CD14-positive monocyte (primary cell): ENCODE data around the gene BUB3. TPM values are rescaled to one million over a fixed set of nuclear protein-coding genes. Genes with fewer than 3 reads are reported as not detected.

Experiments used
- DNase-seq, 3 donors: peaks; one replicate each; pipeline ENCODE4 v3.0.0-alpha.2; 2011 to 2022
- H2AFZ ChIP-seq: 2 replicates; pipeline ENCODE4 v1.6.0; 2012; ENCODE audit warnings: mild to moderate bottlenecking, low read depth, low read length, inconsistent platforms; ENCODE audit not compliant: insufficient read depth, poor library complexity, severe bottlenecking
- H3K27ac ChIP-seq, 2 donors: 1 replicate in 1 of 2; 2 replicates in 1 of 2; pipeline ENCODE4 v1.5.1; 2012 to 2013; ENCODE audit warnings: low read length in 2 of 2, control low read depth in 1 of 2, inconsistent platforms in 1 of 2, low read depth in 1 of 2, mild to moderate bottlenecking in 1 of 2
- H3K27me3 ChIP-seq, 2 donors: one replicate each; pipeline versions ENCODE4 v1.6.0 to v1.6.1; 2011 to 2013; ENCODE audit warnings: low read length in 2 of 2; ENCODE audit not compliant: control insufficient read depth in 2 of 2, insufficient read depth in 2 of 2
- H3K36me3 ChIP-seq, 2 donors: replicated peaks in 1 of 2; 1 replicate in 1 of 2; 2 replicates in 1 of 2; pipeline versions ENCODE4 v1.5.1 to v1.6.1; 2012 to 2013; ENCODE audit warnings: low read length in 2 of 2, control low read depth in 1 of 2, inconsistent platforms in 1 of 2, mild to moderate bottlenecking in 1 of 2; ENCODE audit not compliant: insufficient read depth in 2 of 2, control insufficient read depth in 1 of 2
- H3K4me1 ChIP-seq, 2 donors: 1 replicate in 1 of 2; 2 replicates in 1 of 2; pipeline versions ENCODE4 v1.5.1 to v1.6.1; 2012 to 2013; ENCODE audit warnings: low read length in 2 of 2, control low read depth in 1 of 2, inconsistent platforms in 1 of 2, mild to moderate bottlenecking in 1 of 2, moderate library complexity in 1 of 2; ENCODE audit not compliant: insufficient read depth in 2 of 2, control insufficient read depth in 1 of 2
- H3K4me2 ChIP-seq: replicated peaks from 2 replicates; pipeline ENCODE3; 2012; ENCODE audit warnings: low read length, moderate library complexity, mild to moderate bottlenecking; ENCODE audit not compliant: poor library complexity, severe bottlenecking; ENCODE audit errors: extremely low read depth
- H3K4me3 ChIP-seq, 3 experiments: fragments of 200-600 bp in 1 of 3; sonication (generic) in 1 of 3; replicated peaks in 1 of 3; 1 replicate in 2 of 3; 2 replicates in 1 of 3; pipeline ENCODE4 v1.5.1; 2011 to 2013; ENCODE audit warnings: low read length in 3 of 3, mild to moderate bottlenecking in 3 of 3, control low read depth in 2 of 3, low read depth in 2 of 3, inconsistent platforms in 1 of 3, moderate library complexity in 1 of 3
- H3K79me2 ChIP-seq: 2 replicates; pipeline ENCODE4 v1.6.0; 2012; ENCODE audit warnings: mild to moderate bottlenecking, control low read depth, inconsistent platforms, low read length, moderate library complexity; ENCODE audit not compliant: insufficient read depth
- H3K9ac ChIP-seq: 2 replicates; pipeline ENCODE4 v1.6.0; 2017; ENCODE audit warnings: low read length, mild to moderate bottlenecking; ENCODE audit not compliant: insufficient read depth, poor library complexity, severe bottlenecking
- H3K9me3 ChIP-seq, 2 donors: replicated peaks in 1 of 2; 1 replicate in 1 of 2; 2 replicates in 1 of 2; pipeline versions ENCODE4 v1.5.1 to v1.6.1; 2012 to 2013; ENCODE audit warnings: low read length in 2 of 2, control low read depth in 1 of 2; ENCODE audit not compliant: control insufficient read depth in 1 of 2, insufficient read depth in 1 of 2
- H4K20me1 ChIP-seq: 2 replicates; pipeline ENCODE4 v1.6.0; 2012; ENCODE audit warnings: mild to moderate bottlenecking, low read length, control low read depth, moderate library complexity; ENCODE audit not compliant: insufficient read depth
- H3K27ac Mint-ChIP-seq, 7 donors: one replicate each; pipeline ENCODE4 v1.8.0; 2020; ENCODE audit warnings: mild to moderate bottlenecking in 7 of 7, mixed read lengths in 7 of 7, moderate library complexity in 6 of 7, inconsistent platforms in 2 of 7
- H3K27me3 Mint-ChIP-seq, 3 donors: one replicate each; pipeline ENCODE4 v1.8.0; 2021 to 2022; ENCODE audit warnings: low read depth in 3 of 3, mild to moderate bottlenecking in 3 of 3, mixed read lengths in 3 of 3, moderate library complexity in 3 of 3, inconsistent platforms in 1 of 3
- H3K36me3 Mint-ChIP-seq, 2 donors: one replicate each; pipeline ENCODE4 v1.8.0; 2020; ENCODE audit warnings: mixed read lengths in 2 of 2, inconsistent platforms in 1 of 2, mild to moderate bottlenecking in 1 of 2
- H3K4me1 Mint-ChIP-seq: one replicate; pipeline ENCODE4 v1.8.0; 2020; ENCODE audit warnings: mild to moderate bottlenecking, mixed read lengths
- H3K4me3 Mint-ChIP-seq, 2 donors: one replicate each; pipeline ENCODE4 v1.8.0; 2020; ENCODE audit warnings: mild to moderate bottlenecking in 2 of 2, mixed read lengths in 2 of 2, moderate library complexity in 1 of 2
- H3K9me3 Mint-ChIP-seq, 7 donors: one replicate each; pipeline ENCODE4 v1.8.0; 2020 to 2022; ENCODE audit warnings: mixed read lengths in 7 of 7, mild to moderate bottlenecking in 6 of 7, moderate library complexity in 6 of 7, inconsistent platforms in 2 of 7
- CTCF ChIP-seq: fragments of 200-600 bp; IDR thresholded peaks from one replicate; pipeline ENCODE4 v1.8.0; 2022; ENCODE audit warnings: antibody characterized with exemption, mild to moderate bottlenecking
- WGBS: methylation state at CpG from one replicate; pipeline ENCODE4 v1.1.5; 2013; ENCODE audit warnings: missing lambda C conversion rate; ENCODE audit not compliant: insufficient coverage; 5-methylcytosine and 5-hydroxymethylcytosine counted together
- intact Hi-C, 2 donors: fragments of 100-400 bp; cut with micrococcal nuclease; formaldehyde crosslinking; loops; one replicate each; pipeline versions ENCODE4 v1.15.0 to v1.15.1; 2023
- polyA plus RNA-seq, 3 donors: library from polyadenylated mRNA; depleted of rRNA in 1 of 3; unstranded in 2 of 3; stranded (reverse) in 1 of 3; fragments of 300-500 nt in 2 of 3; fragments of >200 nt in 1 of 3; fragmentation: Illumina TruSeq in 2 of 3; gene quantifications; 1 replicate in 2 of 3; 2 replicates in 1 of 3; pipeline ENCODE4 v1.2.3, GENCODE V29; 2012 to 2021

The BUB3 gene
- polyA plus RNA-seq, 3 donors: 61.2 to 96.4 (median 80.4) TPM

DNA sequence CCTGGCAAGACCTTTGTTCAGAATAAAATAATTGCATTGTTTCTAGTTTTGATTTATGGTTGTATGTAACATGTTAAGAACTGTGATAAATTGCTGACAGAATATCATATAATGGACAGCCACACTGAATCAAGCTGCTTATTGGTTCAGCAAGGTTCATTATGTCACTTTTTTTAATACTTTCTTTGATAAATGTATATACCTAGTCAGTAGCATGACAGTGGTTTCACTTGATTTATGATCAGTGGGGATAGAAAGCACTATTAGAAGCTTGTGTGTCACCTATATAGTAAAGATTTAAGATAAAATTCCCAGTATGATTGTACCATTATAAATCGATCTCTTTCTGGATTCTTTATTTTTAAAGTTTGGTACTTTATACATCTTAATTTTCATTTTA is 4.5 kb downstream of the BUB3 start:
- no CpG with 5 or more reads among the region's 1 CpG for WGBS
- Histone ChIP-seq H3K27ac (no peak overlapping the region), H3K9ac (no peak overlapping the region), H3K27me3 (no peaks in the 10 kb centered on the region), H3K4me3 (no peak overlapping the region), H3K4me2 (no peak overlapping the region), H3K79me2 (peaks cover 74% of the 10 kb centered on the region), H4K20me1 (peaks cover 52% of the 10 kb centered on the region), H3K36me3 (peaks cover 59 to 79% of the 10 kb centered on the region in 2 donors), H2AFZ (no peak overlapping the region), H3K9me3 (no peaks in the 10 kb centered on the region), H3K4me1 (peaks cover 9 to 17% of the 10 kb centered on the region in 2 donors)
- intact Hi-C loops: loop anchor here (10.0 kb wide), 5 partner anchors 284 to 1996 kb away; partner anchors contain the start of genes ABRAXAS2 (in 1 of the 2), EEF1AKMT2 (in 1 of the 2), FAM24B (in 1 of the 2) and LHPP (in 1 of the 2)
- Mint-ChIP-seq H3K4me3 (no peak overlapping the region), H3K4me1 (peaks cover 28% of the 10 kb centered on the region), H3K36me3 (peaks cover 62 to 76% of the 10 kb centered on the region in 2 donors), H3K9me3 (no peaks in the 10 kb centered on the region), H3K27ac (no peak overlapping the region), H3K27me3 (peaks cover 0 to 2% (median 0%) of the 10 kb centered on the region in 3 donors)
- DNase-seq: no peak
- no peak for TF ChIP-seq CTCF

DNA sequence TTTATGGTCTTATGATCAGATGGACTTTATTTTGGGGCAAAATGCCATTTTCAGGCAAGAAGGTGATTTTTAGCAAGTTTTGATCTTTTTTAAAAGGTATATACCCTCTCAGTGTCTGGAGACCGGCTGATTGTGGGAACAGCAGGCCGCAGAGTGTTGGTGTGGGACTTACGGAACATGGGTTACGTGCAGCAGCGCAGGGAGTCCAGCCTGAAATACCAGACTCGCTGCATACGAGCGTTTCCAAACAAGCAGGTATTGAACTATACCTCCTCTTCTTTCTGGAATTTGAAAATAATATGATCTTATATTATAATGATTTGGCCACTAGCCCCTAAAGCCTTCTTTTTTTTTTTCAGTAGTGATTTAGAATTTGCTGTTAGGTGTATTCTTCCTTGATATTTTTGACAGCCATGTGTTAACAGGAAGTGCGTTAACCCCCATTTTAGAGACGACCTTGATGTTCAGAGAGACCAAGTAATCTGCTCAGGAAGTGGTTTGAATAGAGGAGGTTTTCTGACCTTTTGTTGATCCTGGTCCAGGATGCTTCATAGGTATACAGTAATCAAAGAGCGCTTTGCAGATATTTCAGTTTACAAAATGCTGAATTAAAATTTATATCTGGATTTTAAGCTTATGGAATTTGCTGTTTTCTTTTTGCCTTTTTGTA is 6.2 kb downstream of the BUB3 start:
- H3K27me3 Mint-ChIP-seq: no peaks in the 10 kb centered on the region
- peaks cover 74 to 93% of the 10 kb centered on the region in 2 donors for H3K36me3 Mint-ChIP-seq
- H3K9ac ChIP-seq: no peak overlapping the region
- H3K4me1 Mint-ChIP-seq: peaks cover 20% of the 10 kb centered on the region
- peaks cover 47% of the 10 kb centered on the region for H4K20me1 ChIP-seq
- no peak overlapping the region for H3K4me2 ChIP-seq
- no peak overlapping the region for H3K27ac ChIP-seq
- no peaks in the 10 kb centered on the region for H3K9me3 ChIP-seq
- no peak overlapping the region for H2AFZ ChIP-seq
- no peak overlapping the region for H3K4me3 ChIP-seq
- H3K9me3 Mint-ChIP-seq: no peaks in the 10 kb centered on the region
- peaks cover 79% of the 10 kb centered on the region for H3K79me2 ChIP-seq
- no peaks in the 10 kb centered on the region for H3K27me3 ChIP-seq
- H3K36me3 ChIP-seq: peaks cover 76 to 97% of the 10 kb centered on the region in 2 donors
- H3K4me1 ChIP-seq: peaks cover 2 to 5% of the 10 kb centered on the region in 2 donors
- WGBS: 78% methylated on average over 5 of the region's 11 CpGs
- no peak for DNase-seq
- H3K27ac Mint-ChIP-seq: peak overlapping the region in 1 of 7 donors; percentile 36
- no peak for TF ChIP-seq CTCF
- H3K4me3 Mint-ChIP-seq: no peak overlapping the region
- intact Hi-C loops: no loop called here
